Fibroblast of lung (primary cell): Measurements from ENCODE around the gene PLAAT3.

Experiments used
- EZH2 ChIP-seq: IDR thresholded peaks from 2 replicates; pipeline ENCODE4 v1.5.1; 2012; ENCODE audit warnings: low read length, control low read depth, mild to moderate bottlenecking; ENCODE audit errors: missing control alignments
- TF ChIP-seq, protein P1 (sequence below), 2 donors: IDR thresholded peaks in 1 of 2; conservative IDR thresholded peaks in 1 of 2; 1 replicate in 1 of 2; 2 replicates in 1 of 2; pipeline ENCODE4 v1.5.1; 2011 to 2012; ENCODE audit warnings: low read length in 2 of 2, control low read depth in 1 of 2, inconsistent platforms in 1 of 2, low read depth in 1 of 2, mild to moderate bottlenecking in 1 of 2

DNA sequence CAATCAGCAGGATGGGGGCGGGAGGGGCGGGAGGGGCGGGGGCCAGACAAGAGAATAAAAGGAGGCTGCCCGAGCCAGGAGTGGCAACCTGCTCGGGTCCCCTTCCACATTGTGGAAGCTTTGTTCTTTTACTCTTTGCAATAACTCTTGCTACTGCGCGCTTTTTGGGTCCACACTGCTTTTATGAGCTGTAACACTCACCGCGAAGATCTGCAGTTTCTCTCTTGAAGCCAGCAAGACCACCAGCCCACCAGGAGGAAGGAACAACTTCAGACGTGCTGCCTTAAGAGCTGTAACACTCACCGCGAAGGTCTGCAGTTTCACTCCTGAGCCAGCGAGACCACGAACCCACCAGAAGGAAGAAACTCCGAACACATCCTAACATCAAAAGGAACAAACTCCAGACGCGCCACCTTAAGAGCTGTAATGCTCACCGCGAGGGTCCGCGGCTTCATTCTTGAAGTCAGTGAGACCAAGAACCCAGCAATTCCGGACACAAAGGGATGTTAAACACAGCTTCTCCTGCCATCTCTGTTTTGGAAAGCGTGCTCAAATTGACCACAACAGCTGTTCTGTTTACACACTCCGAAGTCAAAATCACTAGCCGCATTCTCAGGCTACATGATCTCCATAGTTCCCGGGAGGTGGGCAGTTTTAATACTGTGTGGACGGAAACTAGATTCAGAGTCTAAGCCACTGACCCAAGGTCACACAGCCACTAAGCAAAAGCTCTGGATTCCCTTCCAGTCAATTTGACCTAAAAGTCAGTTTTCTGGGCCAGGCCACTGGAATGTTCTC is 62.9 kb downstream of the PLAAT3 start:
- TF ChIP-seq, protein P1, sequence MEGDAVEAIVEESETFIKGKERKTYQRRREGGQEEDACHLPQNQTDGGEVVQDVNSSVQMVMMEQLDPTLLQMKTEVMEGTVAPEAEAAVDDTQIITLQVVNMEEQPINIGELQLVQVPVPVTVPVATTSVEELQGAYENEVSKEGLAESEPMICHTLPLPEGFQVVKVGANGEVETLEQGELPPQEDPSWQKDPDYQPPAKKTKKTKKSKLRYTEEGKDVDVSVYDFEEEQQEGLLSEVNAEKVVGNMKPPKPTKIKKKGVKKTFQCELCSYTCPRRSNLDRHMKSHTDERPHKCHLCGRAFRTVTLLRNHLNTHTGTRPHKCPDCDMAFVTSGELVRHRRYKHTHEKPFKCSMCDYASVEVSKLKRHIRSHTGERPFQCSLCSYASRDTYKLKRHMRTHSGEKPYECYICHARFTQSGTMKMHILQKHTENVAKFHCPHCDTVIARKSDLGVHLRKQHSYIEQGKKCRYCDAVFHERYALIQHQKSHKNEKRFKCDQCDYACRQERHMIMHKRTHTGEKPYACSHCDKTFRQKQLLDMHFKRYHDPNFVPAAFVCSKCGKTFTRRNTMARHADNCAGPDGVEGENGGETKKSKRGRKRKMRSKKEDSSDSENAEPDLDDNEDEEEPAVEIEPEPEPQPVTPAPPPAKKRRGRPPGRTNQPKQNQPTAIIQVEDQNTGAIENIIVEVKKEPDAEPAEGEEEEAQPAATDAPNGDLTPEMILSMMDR (conservative IDR thresholded peaks at IDR 0.05 in 1 of 2, IDR thresholded peaks at IDR 0.05 in 1 of 2; ENCODE audit: low read depth in 1 of 2, low read length in 2 of 2), result no peak
- TF ChIP-seq EZH2, result no peak
